Superior temporal gyrus (tissue), 1 donor: ENCODE measurements around the gene SYTL3.
"Not testable (repeated sequence)": the region's sequence is repeated elsewhere in the genome, so short reads cannot be mapped to it uniquely, and the experiment has no call there.

Source experiments
- DNase-seq: peaks from one replicate; pipeline ENCODE4 v3.0.0-alpha.2; 2016; ENCODE audit errors: extremely low spot score

The SYTL3 gene

DNA sequence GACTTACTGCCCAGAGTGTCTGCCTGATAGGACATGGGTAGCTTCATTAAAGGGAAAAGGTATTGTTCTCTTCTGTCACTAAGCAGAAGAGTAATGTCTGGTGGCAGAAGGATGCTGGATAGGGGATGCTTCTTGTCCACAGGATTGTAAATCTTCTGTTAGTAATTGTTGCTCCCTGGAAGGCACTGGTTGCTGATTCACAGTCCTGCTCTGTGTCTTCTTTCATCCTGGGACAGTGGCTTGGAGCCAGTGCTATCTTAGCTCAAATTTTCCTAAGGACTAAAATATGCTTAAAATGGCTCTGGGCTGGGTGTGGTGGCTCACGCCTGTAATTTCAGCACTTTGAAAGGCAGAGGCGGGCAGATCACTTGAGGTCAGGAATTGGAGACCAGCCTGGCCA lies 48.0 kb downstream of the SYTL3 start:
- no peak for DNase-seq

DNA sequence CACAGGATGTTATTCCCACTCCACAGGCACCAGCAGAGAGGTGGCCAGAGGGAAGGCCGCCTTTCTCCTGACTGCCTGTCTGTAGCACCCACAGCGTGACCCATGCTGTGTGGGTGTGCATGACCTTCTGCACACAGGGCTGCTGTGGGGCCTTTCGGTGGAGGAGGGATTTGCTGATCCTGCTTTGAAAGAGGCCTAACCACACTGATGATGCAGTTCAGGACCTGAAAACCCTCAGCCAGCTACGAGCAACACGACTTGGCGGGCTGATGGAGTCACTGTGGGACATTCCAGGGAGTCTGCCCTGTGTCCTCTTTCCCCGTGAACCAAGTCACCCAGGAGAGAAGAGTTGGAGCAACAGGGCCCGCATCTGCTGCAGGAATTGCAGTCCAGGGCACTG lies 49.1 kb downstream of the SYTL3 start:
- no peak for DNase-seq

DNA sequence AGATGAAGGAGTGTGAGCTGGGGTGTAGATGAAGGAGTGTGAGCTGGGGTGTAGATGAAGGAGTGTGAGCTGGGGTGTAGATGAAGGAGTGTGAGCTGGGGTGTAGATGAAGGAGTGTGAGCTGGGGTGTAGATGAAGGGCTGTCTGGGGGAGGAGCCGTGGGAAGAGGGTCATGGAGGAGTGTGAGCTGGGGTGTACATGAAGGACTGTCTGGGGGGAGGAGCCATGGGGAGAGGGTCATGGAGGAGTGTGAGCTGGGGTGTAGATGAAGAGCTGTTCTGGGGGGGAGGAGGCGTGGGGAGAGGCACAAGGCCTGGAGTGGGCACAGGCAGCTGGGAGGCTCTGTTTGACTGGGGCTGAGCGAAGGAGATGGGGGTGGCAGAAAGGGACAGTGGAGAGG lies 51.4 kb downstream of the SYTL3 start:
- DNase-seq = not testable (repeated sequence)

DNA sequence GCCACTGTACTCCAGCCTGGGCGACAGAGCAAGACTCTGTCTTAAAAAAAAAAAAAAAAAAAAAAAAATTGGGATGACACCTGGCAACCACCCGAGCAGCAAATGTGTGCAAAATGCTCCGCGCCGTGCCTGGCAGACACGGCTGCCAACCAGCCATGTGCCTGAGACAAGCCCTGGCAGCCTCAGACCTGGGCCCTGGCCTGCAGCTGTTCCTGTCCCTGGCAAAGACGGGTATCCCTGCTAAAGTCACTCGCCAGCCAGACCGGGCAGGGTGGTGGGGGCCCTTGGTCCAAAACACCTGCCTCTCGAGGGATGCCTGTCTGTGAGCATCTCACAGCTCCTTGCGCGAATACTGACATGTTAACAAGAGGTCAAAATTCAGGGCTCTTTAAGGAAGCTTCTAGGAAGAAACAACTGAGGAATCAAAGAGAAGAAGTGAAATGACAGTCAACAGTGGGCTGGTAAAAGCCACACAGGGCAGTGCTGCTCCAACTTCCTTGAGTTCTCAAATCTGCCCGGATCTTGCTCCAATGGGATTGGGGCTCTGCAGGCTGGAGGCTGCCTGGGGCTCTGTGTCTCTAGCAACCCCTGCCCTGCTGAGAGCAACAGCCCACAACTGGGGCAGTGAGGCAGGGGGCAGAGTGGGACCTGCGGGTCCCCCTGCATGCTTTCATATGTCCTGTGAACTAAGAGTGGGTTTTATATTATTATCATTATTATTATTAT lies 53.4 kb downstream of the SYTL3 start:
- DNase-seq = no peak

DNA sequence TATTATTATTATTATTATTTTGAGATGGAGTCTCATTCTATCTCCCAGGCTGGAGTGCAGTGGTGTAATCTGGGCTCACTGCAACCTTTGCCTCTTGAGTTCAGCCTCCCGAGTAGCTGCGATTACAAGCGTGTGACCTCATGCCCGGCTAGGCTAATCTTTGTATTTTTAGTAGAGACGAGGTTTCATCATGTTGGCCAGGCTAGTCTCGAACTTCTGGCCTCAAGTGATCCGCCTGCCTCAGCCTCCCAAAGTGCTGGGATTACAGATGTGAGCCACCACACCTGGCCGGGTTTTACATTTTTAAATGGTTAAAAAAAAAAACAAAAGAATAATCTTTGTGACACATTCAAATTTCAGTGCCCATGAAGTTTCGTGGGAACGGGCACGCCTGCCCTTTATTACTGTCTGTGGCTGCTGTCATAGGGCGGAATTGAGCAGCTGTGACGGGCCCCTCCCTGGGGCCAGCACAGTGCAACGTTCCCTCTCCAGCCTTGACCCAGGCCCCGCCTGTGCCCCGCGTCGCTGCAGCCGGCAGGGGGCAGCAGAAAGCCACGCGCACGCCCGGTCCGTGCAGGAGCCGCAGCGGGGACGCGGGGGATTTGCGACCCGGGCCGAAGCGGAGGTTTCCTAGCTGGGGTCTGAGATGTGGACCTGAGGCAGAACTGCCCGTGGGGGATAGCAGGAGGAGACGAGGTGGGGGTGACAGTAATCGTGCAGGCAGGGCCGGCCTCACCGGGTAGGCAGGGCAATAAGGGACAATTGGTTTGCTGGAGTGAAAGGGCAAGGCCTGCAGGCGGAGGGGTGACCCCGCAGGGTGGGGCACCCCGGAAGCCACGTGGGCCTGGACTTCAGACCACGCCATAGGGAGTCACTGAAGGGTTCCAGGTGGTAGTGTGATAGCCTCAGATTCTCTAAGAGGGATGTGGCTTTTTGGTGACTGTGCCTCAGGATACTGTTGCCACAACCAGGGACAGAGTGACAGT lies 54.3 kb downstream of the SYTL3 start:
- DNase-seq = peak; percentile 66

DNA sequence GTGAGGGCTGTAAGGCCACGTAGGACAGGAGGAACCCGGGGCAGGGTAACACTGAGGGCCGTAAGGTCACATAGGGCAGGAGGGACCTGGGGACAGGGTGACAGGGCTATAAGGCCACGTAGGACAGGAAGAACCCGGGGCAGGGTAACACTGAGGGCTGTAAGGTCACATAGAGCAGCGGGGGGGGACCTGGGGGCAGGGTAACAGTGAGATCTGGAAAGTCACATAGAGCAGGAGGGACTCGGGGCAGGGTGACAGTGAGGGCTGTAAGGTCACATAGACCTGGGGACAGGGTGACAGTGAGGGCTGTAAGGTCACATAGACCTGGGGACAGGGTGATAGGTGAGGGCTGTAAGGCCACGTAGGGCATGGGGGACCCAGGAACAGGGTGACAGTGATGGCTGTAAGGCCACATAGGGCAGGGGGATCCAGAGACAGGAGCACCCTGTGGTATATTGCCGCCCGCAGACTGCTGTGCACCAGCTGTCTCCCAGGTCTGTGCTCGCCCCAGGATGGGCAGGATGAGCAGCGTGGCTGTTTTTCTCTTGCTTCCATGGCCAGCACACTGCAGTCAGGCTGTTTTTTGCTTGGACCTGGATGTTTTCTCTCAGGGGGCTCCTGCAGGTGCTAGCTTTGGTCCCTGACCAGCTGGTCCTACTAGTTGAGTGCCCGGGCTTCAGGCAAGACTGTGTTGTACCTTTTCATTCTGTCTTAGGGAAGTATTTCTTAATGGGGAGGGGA lies 55.7 kb downstream of the SYTL3 start:
- no peak for DNase-seq

DNA sequence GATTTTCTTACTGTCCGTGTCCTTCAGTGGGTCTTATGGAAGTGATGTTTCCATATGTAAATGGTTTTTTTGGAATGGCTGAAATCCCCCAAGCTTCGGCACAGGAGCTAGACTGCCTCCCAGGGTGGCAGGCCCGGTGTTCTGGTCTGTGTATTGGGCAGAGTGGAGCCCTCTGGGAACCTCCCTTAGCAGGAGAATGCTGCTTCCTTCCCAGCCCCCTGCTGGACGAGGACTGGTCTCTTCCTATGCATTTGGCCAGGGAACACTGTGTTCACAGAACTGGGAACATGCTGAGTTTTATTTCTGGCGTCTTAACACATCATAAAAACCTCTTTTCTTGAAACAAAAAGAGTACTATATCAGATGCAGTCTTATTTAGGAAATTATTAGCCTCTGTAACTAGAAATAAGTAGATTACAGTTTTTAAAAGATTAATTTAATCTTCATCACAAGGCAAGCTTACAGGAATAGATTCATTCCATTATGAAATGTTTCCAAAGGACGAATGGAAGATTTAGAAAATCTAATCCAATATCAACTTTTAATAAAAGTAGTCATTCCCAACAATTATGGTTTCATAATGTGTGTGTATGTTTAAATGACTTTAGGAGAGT lies 56.6 kb downstream of the SYTL3 start:
- DNase-seq = peak; percentile 70

DNA sequence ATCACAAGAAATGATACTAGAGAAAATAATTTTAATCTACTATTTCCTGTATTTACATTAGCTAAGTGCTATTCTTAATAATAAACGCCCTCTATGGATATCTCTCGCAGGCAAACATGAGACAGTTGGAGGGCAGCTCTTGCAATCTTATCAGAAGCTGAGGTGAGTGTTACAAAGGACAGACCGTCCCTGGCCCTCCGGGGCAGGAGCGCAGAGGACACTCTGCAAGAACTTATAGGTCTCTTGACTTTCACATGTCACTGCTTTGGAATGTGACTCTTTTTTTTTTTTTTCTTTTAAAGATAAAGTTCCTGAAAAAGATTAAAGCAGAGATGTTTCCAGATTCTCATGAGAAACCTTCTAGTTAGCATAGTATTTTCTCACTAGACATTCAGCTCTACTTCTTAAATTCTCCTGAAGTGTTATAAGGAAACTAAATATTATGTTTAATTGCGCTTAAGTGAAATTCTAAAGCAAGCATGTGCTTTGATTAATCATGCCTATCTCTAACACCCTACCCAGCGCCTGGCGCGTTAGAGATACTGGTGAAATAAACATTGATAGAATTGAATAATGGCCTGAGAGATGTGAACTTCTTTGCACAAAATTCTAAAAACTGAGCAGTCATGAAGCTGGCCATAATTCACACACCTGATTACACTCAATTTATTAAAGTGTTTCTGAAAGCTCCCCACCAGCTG lies 57.4 kb downstream of the SYTL3 start:
- no peak for DNase-seq

DNA sequence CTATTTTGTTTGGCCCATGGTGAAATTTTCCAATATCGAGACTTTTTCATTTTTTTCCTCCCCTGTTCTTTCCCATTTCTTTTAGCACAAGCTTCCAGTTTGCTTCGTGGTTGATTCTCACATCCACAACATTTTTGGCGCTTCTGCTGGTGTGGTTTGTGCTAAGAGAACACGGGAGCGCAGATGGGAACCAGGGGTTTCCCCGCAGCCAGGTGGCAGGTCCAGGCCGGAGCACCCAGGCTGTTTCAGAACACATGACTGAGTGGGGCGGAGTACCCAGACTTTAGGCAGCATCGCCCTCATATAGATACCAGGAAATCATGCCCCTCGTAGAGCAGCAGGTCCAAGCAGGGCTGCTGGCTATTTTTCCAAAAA lies 58.0 kb downstream of the SYTL3 start:
- no peak for DNase-seq

DNA sequence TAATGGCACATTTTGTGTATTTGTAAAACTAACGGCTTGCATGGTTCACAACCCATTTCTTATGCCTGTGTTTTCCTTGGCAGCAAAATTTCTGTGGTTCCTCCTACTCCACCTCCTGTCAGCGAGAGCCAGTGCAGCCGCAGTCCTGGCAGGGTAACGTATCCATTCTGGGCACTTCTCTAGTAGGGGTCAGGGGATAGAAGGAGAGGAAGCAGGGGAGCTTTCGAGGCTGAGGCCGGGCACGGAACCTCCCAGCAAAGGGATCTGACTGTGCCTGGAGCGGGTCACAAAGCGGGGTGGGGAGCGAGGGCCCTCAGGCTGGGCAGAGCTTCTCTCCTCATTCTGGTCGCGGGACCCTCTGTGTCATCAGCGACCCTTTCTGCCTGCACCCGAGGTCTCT lies 58.4 kb downstream of the SYTL3 start:
- no peak for DNase-seq

DNA sequence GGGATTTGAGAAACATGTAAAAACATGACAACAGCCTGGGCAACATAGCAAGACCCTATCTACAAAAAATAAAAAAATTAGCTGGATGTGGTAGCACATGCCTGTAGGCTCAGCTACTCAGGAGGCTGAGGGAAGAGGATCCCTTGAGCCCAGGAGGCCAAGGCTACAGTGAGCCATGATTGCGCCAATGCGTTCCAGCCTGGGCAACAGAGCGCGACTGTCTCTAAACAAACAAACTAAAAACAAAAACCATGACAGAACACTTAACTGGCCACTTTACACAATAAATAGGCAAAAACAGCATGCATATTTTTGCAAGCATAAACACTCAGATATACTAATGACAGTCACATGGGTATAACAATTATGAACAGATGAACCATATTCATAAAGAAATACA lies 60.0 kb downstream of the SYTL3 start:
- DNase-seq = no peak

DNA sequence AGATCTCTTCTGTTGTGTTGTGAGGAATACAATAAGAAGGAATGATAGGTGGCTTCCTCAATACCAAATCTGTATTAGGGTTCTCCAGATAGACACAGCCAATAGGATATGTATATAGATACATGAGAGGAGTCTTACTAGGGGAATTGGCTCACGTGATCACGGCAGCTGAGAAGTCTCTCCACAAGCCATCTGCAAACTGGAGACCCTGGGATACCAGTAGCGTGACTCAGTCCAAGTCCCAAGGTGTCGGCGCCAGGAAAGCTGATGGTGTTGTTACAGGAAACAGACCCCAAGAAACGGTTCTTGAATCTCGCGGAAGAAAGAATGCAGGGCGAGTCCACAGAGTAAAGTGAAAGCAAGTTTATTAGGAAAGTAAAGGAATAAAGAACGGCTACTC lies 61.4 kb downstream of the SYTL3 start:
- no peak for DNase-seq

DNA sequence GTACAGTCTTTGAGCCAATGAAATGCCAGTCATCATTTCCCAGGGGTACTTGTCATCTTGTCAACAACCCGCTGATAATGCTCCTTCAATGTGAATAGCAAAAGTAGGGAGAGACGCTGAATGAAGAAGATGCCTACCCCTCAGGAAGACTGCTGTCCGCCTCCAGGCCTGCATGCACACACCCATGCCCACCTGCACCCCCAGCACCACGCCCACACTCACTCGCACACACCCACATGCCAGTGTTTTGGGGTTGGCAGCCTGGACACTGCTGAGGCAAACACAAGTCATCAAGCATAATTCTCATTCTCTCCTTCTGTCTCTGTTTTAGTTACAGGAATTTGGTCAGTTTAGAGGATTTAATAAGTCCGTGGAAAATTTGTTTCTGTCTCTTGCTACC lies 63.6 kb downstream of the SYTL3 start:
- no peak for DNase-seq

DNA sequence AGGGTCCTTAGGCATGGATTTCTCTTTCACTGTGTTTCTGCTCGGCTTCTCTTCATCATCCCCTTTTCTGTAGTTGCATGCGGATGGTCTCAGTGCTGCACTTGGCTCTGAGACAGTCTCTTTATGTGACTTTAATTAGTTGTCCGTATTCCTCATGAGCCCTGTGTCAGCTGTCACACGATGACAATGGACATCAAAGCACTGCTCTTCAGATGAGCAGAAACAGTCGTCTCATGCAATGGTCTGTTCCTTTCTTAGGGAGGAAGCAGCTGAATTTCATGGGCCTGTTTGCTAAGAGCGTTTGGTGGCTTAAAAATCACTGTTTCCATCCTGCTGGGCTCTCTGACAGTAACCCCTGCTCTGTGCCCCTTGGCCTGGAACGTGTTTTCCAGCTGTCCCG lies 64.9 kb downstream of the SYTL3 start:
- no peak for DNase-seq

DNA sequence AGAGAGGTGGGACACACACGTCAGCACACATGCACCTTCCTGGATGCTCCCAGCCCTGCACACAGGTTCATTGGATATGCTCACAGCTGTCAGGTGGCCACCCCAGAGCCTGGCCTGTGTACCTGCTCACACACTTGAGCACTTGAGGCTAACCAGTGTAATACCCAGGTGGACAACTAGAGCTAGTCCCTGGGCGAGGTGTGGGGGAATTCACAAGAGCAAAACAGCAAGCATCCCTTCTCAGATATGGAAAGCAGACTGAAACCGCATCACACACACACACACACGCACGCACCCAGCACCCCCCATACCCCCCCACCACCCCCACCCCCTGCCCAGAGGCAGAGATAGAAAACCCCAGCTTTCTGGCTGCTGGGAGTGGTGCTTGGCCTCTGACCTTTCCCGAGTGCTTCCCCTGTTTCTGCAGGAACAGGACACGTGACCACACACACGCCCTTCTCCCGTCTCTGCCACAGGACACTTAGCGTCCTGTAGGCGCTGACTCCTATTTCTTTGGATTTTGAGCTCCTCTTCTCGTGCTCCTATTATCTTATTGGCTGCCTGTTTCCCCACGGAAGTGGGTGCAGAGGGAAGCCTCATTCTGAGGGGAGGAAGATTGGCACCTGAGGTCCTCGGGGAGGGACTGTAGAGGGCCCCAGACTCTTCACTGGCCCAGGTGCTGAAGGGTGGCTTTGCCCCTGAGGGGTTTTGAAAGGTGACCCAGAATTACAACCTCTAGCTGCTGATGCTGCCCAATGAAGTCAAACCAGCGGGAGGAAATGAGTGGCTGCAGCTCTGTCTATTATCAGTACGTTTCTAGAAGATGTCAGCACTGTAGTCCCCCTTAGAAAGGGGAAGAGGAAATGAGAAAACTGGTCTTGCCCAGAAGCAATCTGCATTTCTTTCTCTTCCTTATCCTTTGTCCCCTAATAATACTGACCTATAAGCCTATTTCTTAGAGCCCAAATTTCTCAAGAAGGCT lies 65.8 kb downstream of the SYTL3 start:
- no peak for DNase-seq

DNA sequence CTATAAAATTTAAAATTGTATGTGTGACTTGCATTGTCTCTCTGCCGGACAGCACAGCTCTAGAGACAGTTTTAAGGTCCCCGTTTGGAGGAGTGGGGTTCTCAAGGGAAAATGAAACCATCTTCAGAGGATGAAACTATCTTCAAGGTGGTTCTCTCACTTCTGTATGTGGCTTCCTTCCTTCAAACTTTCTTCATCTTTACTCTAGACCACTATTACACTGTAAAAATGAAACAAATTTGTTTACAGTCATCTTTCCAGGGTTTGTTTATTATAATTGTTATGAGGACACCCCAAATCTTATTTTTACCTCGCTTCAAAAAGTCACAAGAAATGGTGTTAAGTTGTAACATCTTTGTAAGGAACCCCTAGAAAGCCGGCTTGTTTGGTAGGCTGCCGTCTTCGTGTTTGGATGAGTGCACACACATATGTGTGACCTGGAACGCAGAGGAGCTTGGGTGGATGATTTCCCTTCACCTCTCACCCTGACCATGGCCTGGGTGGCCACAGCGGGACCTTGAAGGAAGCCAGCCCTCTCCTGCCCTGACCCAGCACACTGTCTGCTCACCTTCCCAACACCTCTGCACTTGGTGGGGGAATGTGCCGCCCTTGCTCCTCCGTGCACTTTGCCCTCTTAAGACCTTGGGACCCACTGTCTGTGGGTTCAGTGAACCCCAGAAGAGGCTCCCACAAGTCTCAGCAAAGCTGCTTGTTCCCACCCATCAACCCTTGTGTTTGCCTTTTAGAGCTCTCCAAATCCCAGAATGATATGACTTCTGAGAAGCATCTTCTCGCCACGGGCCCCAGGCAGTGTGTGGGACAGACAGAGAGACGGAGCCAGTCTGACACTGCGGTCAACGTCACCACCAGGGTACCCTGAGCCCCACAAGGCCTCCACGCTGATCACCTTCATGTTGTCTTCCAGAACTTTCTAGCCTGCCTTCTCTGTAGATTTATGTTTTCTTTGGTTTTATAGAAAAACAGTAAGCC lies 67.8 kb downstream of the SYTL3 start:
- no peak for DNase-seq

DNA sequence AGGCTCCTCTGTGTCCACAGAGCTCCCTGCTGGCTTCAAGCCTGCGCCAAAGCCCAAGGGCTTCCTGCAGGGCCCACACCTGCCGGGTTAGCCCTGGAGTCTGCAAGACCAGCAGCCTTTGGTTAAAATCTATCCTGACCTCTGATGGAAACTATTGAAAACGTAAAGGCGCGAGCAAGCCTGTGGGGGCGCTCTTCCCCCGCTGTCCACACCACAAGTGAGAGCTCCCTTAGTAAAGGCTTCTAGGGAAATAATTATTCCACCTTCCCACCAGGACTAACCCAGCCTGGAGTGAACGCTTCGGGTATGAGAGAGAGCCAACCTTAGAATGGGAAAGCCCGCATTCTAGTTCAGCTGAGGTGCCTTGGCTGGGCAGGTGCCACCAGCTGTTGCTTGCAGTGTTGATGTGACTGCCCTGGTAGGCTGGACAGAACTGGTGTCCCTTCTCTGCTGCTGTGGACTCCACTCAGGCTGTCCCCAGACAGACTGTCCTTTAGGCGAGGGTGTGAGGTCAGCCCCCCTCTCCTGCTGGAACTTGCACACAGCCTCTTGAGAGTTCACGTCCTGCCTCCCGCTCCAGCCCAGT lies 68.7 kb downstream of the SYTL3 start:
- DNase-seq = peak; percentile 35

DNA sequence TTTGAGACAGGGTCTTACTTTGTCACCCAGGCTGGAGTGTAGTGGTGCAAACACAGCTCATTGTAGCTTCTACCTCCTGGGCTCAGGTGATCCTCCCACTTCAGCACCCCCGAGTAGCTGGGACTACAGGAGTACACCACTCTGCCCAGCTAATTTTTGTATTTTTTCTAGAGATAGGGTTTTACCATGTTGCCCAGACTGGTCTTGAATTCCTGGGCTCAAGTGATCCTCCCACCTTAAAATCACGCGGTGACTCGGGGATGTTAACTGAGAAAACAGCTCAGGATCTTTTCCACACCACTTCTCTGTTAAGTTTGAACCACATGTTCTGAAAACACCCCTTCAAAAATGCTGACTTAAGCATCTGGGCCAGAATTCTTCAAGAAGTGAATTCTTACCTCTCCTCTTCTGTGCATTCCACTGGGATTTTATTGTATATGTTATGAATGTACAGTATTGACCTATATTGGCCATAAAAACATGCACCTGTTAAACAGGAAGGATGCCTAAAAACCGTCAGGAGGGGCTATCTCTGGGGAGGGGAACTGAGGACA lies 72.4 kb downstream of the SYTL3 start:
- no peak for DNase-seq
